ENCODE measurements around the gene FOCAD.

FOCAD gene

DNA sequence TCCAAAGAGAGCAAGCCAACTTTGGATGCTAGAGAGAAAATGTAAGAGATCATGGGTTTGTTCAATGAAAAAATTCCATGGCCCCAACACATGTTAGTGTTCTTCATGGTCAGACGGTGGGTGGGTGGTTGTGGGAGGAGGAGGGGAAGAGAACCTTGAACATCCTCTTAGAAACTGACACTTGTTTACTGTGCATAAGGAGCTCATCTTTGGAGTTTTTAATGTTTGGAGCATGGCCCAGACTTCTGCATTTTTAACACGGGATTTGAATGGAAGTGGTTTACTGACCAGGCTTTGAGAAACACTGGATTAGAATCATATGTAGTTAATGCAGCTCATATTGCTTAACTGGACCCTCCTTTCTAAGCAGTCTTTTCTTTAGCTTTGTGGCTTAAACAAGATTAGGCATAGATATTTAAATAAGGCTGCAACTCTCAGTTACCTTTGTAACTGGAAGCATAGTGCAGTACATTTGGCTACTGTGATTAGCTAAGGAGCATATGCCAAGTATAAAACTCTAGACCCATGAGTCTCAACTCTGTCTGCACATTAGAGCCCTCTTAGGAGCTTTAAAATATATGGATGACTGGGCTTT, 60.1 kb downstream of the FOCAD start:
- H3K9ac ChIP-seq (ENCODE audit: low read length): no peak overlapping the region
- no peaks in the 10 kb centered on the region for H3K9me3 ChIP-seq (ENCODE audit: control insufficient read depth, low read length)
- H3K4me3 ChIP-seq (ENCODE audit: low read length): no peak overlapping the region
- no peaks in the 10 kb centered on the region for H3K27me3 ChIP-seq (ENCODE audit: control insufficient read depth, insufficient read depth, low read length)
- no peaks in the 10 kb centered on the region for H3K36me3 ChIP-seq (ENCODE audit: control insufficient read depth, insufficient read depth, low read length)
- H3K4me1 ChIP-seq (ENCODE audit: control insufficient read depth, insufficient read depth, low read length): no peaks in the 10 kb centered on the region

DNA sequence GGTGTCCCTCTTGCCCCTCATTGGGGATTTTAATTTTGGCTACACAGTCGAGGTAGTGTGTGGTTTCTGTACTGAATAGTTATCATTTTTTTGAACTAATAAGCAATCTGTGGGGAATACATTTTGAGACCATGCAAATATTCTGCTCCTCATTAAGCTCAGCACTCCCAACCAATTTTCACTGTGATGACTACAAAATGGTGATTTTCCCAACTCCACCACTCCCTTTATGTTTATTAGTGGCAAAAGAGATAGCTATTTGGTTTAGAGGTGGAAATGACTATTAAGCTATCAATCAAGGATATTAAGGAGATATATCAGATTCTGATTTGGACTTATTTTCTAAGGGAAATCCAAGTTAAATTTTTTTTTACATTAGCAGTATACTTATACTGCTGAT, 62.9 kb downstream of the FOCAD start:
- Histone ChIP-seq H3K4me1 (ENCODE audit: control insufficient read depth, insufficient read depth, low read length) (no peaks in the 10 kb centered on the region), H3K9me3 (ENCODE audit: control insufficient read depth, low read length) (no peaks in the 10 kb centered on the region), H3K36me3 (ENCODE audit: control insufficient read depth, insufficient read depth, low read length) (no peaks in the 10 kb centered on the region), H3K4me3 (ENCODE audit: low read length) (no peak overlapping the region), H3K27me3 (ENCODE audit: control insufficient read depth, insufficient read depth, low read length) (no peaks in the 10 kb centered on the region), H3K9ac (ENCODE audit: low read length) (no peak overlapping the region)

DNA sequence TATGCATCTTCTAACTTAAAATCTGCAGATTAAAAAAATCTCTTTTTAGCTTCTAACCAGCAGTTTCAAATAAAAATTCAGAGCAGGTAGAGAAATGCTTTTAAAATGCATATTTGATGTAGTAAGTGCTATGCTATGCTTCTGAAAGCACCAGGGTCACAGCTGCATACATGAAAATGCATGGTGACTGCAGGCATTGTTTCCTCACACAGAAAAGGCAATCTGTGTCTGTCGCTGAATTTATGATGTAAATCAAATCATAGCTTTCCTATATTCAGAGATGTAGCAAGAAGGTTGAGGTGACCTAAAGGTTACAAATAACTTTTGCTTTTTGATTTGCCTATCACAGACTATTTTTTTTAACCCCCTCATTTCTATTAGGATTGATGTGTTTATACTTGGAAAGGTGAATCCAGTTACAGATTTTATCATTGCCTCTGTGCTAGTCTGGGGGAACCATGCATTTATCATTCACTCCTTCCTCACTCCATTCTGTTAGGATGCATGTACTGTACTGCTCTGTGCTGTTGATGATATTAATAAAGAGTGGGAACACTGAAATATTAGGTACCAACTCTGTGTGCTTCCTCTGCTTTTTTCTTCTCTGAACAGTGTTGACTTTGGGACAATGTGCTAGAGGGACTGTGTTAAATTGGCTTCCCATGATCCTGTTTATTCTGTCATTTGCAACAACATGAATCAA, 65.6 kb downstream of the FOCAD start:
- Histone ChIP-seq H3K27me3 (ENCODE audit: control insufficient read depth, insufficient read depth, low read length) (no peaks in the 10 kb centered on the region), H3K9me3 (ENCODE audit: control insufficient read depth, low read length) (no peaks in the 10 kb centered on the region), H3K36me3 (ENCODE audit: control insufficient read depth, insufficient read depth, low read length) (no peaks in the 10 kb centered on the region), H3K4me3 (ENCODE audit: low read length) (no peak overlapping the region), H3K9ac (ENCODE audit: low read length) (no peak overlapping the region), H3K4me1 (ENCODE audit: control insufficient read depth, insufficient read depth, low read length) (no peaks in the 10 kb centered on the region)

DNA sequence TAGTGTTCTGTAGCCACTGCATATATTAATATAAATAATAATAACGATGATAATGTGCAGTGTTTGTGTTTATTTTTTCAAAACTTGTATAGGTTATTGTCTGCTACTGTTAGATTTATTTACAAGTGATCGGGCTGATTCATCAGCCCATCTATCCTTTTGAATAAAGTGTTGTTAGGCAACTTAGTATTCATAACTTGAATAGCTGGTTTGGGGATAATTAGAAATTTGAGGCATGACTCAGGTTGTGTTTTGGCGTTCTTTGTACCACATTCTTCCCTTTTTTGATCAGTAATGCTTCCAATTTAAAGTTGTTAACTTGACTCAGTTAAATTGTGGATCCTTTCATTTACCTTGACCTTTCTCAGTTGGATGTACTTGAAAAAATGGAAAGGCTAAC, 69.7 kb downstream of the FOCAD start:
- no peaks in the 10 kb centered on the region for H3K27me3 ChIP-seq (ENCODE audit: control insufficient read depth, insufficient read depth, low read length)
- no peak overlapping the region for H3K4me3 ChIP-seq (ENCODE audit: low read length)
- no peaks in the 10 kb centered on the region for H3K36me3 ChIP-seq (ENCODE audit: control insufficient read depth, insufficient read depth, low read length)
- no peak overlapping the region for H3K9ac ChIP-seq (ENCODE audit: low read length)
- no peaks in the 10 kb centered on the region for H3K4me1 ChIP-seq (ENCODE audit: control insufficient read depth, insufficient read depth, low read length)
- no peaks in the 10 kb centered on the region for H3K9me3 ChIP-seq (ENCODE audit: control insufficient read depth, low read length)

DNA sequence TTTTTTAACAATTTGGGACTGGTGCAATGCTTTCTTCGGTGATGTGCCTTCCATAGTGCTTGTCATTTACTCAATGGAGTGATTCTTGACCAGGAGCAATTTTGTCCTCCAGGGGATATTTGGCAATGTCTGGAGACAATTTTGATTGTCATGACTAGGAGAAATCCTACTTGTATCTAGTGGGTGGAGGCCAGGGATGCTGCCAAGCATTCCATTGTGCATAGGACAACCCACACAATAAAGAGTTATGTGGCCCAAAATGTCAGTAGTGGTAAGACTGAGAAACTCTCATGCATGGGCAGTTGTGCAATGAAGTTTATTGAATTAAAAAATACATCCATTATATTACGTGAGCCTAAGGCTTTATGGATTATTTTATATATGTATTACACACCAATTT, 70.5 kb downstream of the FOCAD start:
- Histone ChIP-seq H3K9ac (ENCODE audit: low read length) (no peak overlapping the region), H3K36me3 (ENCODE audit: control insufficient read depth, insufficient read depth, low read length) (no peaks in the 10 kb centered on the region), H3K4me1 (ENCODE audit: control insufficient read depth, insufficient read depth, low read length) (no peaks in the 10 kb centered on the region), H3K27me3 (ENCODE audit: control insufficient read depth, insufficient read depth, low read length) (no peaks in the 10 kb centered on the region), H3K4me3 (ENCODE audit: low read length) (no peak overlapping the region), H3K9me3 (ENCODE audit: control insufficient read depth, low read length) (no peaks in the 10 kb centered on the region)

DNA sequence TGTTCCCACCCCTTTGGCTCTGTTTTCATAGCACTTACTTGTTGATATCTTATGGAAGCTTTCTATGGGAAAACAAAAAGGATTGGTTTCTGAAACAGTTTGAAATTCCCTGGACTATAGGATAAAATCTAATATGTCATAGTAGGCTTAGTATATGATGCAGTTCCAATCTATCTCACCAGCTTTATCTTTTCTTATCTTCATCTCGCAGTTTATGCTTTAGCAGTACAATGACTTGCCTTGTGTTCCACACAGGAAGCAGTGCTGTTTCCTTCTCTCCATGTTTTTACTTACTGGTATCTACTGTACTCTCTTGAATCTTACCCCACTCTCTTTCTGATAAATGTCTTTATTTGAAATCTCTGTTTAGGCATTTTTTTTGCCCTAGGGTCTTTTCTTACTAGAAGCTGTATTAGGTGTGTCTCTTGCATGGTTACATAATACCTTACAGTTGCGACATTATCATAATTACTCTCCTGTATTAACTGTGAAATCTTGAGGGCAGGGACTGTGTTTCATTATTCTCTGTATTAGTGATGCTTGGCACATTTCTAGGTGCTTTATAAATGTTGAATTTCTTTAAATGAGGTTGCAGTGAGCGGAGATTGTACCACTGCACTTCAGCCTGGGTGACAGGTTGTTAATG, 76.3 kb downstream of the FOCAD start:
- Histone ChIP-seq H3K4me1 (ENCODE audit: control insufficient read depth, insufficient read depth, low read length) (no peaks in the 10 kb centered on the region), H3K9ac (ENCODE audit: low read length) (no peak overlapping the region), H3K27me3 (ENCODE audit: control insufficient read depth, insufficient read depth, low read length) (no peaks in the 10 kb centered on the region), H3K36me3 (ENCODE audit: control insufficient read depth, insufficient read depth, low read length) (no peaks in the 10 kb centered on the region), H3K4me3 (ENCODE audit: low read length) (no peak overlapping the region), H3K9me3 (ENCODE audit: control insufficient read depth, low read length) (no peaks in the 10 kb centered on the region)

DNA sequence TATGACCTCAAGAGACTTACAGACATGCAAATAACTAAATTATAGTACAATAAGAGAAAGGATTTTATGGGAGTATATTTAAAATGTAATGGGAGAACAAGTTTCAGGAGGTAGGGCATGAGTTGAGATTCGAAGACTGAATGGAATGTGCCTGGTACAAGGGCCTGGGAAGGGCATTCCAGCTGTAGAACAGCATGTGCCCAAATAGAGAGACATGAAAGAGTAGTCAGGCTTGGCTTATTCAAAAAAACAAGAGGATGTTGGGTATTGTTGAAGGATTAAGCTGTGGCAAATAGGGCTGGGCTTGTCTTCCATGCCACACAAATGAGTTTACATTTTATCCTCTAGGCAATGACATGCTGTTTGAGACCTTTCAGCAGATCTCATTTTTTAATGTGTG, 86.9 kb downstream of the FOCAD start:
- H3K4me1 ChIP-seq (ENCODE audit: control insufficient read depth, insufficient read depth, low read length): no peaks in the 10 kb centered on the region
- H3K4me3 ChIP-seq (ENCODE audit: low read length): no peak overlapping the region
- H3K9me3 ChIP-seq (ENCODE audit: control insufficient read depth, low read length): no peaks in the 10 kb centered on the region
- H3K36me3 ChIP-seq (ENCODE audit: control insufficient read depth, insufficient read depth, low read length): peaks cover 6% of the 10 kb centered on the region
- no peak overlapping the region for H3K9ac ChIP-seq (ENCODE audit: low read length)
- no peaks in the 10 kb centered on the region for H3K27me3 ChIP-seq (ENCODE audit: control insufficient read depth, insufficient read depth, low read length)

DNA sequence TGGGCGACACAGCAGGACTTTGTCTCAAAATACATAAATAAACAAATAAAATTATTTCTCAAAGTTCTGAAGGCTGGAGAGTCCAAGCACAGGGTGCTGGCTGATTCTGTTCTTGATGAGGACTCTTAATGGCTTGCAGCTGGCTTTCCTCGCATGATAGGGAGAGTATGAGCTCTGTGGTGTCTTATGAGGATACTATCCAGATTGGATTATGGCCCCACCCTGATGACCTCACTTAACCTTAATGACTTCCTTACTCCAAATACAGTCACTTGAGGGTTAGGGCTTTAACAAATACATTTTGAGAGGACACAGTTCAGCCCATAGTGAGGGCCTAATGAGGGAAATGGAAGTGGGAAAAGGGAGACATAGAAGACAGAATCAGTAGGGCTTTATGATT, 87.7 kb downstream of the FOCAD start:
- peaks cover 6% of the 10 kb centered on the region for H3K36me3 ChIP-seq (ENCODE audit: control insufficient read depth, insufficient read depth, low read length)
- no peaks in the 10 kb centered on the region for H3K9me3 ChIP-seq (ENCODE audit: control insufficient read depth, low read length)
- H3K4me1 ChIP-seq (ENCODE audit: control insufficient read depth, insufficient read depth, low read length): no peaks in the 10 kb centered on the region
- H3K9ac ChIP-seq (ENCODE audit: low read length): no peak overlapping the region
- no peaks in the 10 kb centered on the region for H3K27me3 ChIP-seq (ENCODE audit: control insufficient read depth, insufficient read depth, low read length)
- no peak overlapping the region for H3K4me3 ChIP-seq (ENCODE audit: low read length)

DNA sequence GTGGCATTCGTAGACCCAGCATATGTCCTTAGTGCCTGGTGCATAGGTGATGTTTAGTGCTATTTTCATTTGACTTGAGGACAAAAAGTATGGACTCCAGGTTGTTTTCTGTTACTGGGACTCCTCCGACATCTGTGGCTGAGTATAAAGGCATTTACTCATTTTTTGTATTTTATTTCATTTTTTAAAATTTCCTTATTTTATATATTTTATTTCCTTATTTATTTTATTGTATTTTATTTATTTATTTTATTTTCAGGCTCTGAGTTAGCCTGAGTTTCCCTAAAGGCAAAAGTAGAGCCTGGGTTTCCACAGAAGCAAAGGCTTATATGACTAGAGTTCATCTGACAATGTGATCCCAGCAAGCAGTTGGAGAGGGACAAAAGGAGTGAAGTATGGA, 91.6 kb downstream of the FOCAD start:
- no peak overlapping the region for H3K4me3 ChIP-seq (ENCODE audit: low read length)
- H3K4me1 ChIP-seq (ENCODE audit: control insufficient read depth, insufficient read depth, low read length): no peaks in the 10 kb centered on the region
- no peaks in the 10 kb centered on the region for H3K36me3 ChIP-seq (ENCODE audit: control insufficient read depth, insufficient read depth, low read length)
- no peaks in the 10 kb centered on the region for H3K9me3 ChIP-seq (ENCODE audit: control insufficient read depth, low read length)
- H3K27me3 ChIP-seq (ENCODE audit: control insufficient read depth, insufficient read depth, low read length): no peaks in the 10 kb centered on the region
- H3K9ac ChIP-seq (ENCODE audit: low read length): no peak overlapping the region

DNA sequence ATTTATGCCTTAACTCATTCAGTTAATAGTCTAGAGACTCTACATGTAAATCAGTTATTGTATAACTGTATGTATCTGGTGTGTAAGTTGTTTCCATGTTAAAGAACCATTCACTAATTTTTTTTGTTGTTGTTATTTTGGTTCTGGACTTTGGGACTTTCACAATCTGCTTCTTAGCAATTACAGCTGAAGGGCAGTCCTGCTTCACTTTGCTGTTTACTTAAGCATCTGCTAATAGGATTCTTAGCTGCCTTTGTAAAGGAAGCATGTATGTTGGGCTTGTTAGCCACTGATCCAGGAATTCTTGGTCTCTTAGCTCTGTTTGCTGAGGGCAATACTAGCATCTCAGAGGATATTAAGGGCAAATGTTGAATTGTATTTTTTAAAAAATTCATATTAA, 97.0 kb downstream of the FOCAD start:
- Histone ChIP-seq H3K36me3 (ENCODE audit: control insufficient read depth, insufficient read depth, low read length) (no peaks in the 10 kb centered on the region), H3K27me3 (ENCODE audit: control insufficient read depth, insufficient read depth, low read length) (no peaks in the 10 kb centered on the region), H3K9ac (ENCODE audit: low read length) (no peak overlapping the region), H3K4me1 (ENCODE audit: control insufficient read depth, insufficient read depth, low read length) (no peaks in the 10 kb centered on the region), H3K4me3 (ENCODE audit: low read length) (no peak overlapping the region), H3K9me3 (ENCODE audit: control insufficient read depth, low read length) (no peaks in the 10 kb centered on the region)

DNA sequence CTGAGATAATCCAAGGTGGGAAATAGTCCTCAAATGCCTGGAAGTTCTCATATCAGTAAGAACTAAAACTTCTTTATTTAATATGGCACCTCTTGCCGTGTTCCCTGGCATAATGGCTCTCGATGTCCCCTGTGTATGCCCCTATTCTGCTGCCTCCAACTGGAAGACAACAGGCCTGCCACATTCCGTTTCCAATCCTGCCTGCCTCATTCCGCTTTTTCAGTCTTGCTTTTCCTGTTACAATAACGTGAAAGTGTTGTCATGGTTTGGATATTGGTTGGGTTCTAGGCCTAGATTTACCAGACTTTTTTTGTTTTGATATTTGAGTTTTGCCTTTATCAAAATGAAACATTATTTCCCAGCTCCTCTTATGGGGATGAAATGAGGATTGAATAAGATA, 98.2 kb downstream of the FOCAD start:
- no peaks in the 10 kb centered on the region for H3K27me3 ChIP-seq (ENCODE audit: control insufficient read depth, insufficient read depth, low read length)
- H3K4me1 ChIP-seq (ENCODE audit: control insufficient read depth, insufficient read depth, low read length): no peaks in the 10 kb centered on the region
- no peak overlapping the region for H3K9ac ChIP-seq (ENCODE audit: low read length)
- H3K36me3 ChIP-seq (ENCODE audit: control insufficient read depth, insufficient read depth, low read length): no peaks in the 10 kb centered on the region
- no peaks in the 10 kb centered on the region for H3K9me3 ChIP-seq (ENCODE audit: control insufficient read depth, low read length)
- no peak overlapping the region for H3K4me3 ChIP-seq (ENCODE audit: low read length)

DNA sequence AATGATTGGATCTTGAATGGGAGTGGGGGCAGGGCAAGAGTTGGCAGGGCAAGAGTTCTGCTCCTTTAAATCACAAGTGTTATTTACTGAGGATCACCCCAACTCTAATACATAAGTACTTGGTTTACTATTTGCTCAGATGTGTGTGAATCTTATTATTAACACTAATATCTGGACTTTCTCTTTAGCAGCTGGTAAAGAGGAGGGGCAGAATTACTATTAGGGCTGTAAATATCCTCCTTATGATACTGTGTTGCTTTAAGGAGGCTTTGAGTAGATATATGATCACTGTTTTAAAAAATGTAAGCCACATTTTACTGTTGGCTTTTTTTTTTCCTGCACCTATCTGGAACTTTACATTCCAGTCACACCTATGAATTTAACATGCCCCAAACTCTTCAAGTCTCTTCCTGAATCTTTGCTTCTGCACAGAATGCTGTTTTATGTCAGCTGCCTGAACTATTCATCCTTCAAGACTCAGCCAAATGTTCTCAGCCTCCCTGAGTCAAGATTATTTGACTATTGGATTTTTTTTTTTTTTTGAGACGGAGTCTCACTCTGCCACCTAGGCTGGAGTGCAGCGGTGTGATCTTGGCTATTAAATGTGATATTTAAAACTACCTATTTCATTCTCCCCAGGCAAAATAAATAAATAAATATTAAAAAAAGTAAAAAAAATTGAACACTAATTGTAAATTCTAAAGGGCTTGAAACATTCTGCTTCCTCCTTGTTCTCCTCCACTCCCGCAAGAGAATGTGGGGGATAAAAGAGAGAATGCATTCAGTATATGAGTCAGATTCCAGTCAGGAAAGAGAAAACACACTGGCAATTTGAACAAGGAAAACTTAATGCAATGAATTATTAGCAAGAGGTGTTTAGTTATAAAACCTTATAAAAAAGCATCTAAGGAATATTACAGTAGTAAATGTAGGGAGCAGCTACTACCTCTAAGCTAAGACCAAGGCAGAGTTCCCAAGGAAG, 99.3 kb downstream of the FOCAD start:
- H3K27me3 ChIP-seq (ENCODE audit: control insufficient read depth, insufficient read depth, low read length): no peaks in the 10 kb centered on the region
- no peak overlapping the region for H3K4me3 ChIP-seq (ENCODE audit: low read length)
- no peaks in the 10 kb centered on the region for H3K36me3 ChIP-seq (ENCODE audit: control insufficient read depth, insufficient read depth, low read length)
- H3K9ac ChIP-seq (ENCODE audit: low read length): no peak overlapping the region
- no peaks in the 10 kb centered on the region for H3K9me3 ChIP-seq (ENCODE audit: control insufficient read depth, low read length)
- H3K4me1 ChIP-seq (ENCODE audit: control insufficient read depth, insufficient read depth, low read length): no peaks in the 10 kb centered on the region

All from mucosa of stomach (tissue), 1 donor.